ENCODE data around the gene RGS17. TPM values are rescaled to one million over a fixed set of nuclear protein-coding genes. Genes with fewer than 3 reads are reported as not detected.

RGS17 gene
- total and polyA plus RNA-seq, 2 of the 13 experiments (the other 11 are each of a cell fraction or from before 2014, with no cell fraction given) = 0.04 TPM; not detected in 1

- no peak for TF ChIP-seq ZNF556 (CRISPR knock-in tag; IDR thresholded peaks at IDR 0.05; ENCODE audit: borderline replicate concordance)
- no peak for TF ChIP-seq ZBTB3 (CRISPR knock-in tag; IDR thresholded peaks at IDR 0.05; ENCODE audit: borderline replicate concordance, low read depth)
- TF ChIP-seq ZNF605 (CRISPR knock-in tag; IDR thresholded peaks at IDR 0.05) = no peak
- no peak for TF ChIP-seq POLR2AphosphoS5 (IDR thresholded peaks at IDR 0.05; ENCODE audit: low read depth, low read length)
- no peak for TF ChIP-seq ZFP1 (CRISPR knock-in tag; IDR thresholded peaks at IDR 0.05)
- TF ChIP-seq MIER3 (CRISPR knock-in tag; IDR thresholded peaks at IDR 0.05; ENCODE audit: borderline replicate concordance) = no peak
- TF ChIP-seq ZNF121 (CRISPR knock-in tag; IDR thresholded peaks at IDR 0.05) = no peak
- TF ChIP-seq ZFP36L1 (CRISPR knock-in tag; IDR thresholded peaks at IDR 0.05) = no peak
These were observed 82.5 kb downstream of the RGS17 start (continued) for GRCh38 chr6:153048631-153049030.

GRCh38 chr6:153047386-153047785, 83.7 kb downstream of the RGS17 start:
- H2AFZ ChIP-seq (ENCODE audit: low read length) = no peak overlapping the region
- H3K4me1 ChIP-seq (ENCODE audit: insufficient read depth, low read length) = no peaks in the 10 kb centered on the region
- no peak overlapping the region for H3K27ac ChIP-seq (ENCODE audit: extremely low read length, insufficient read depth, low read length)
- intact Hi-C loops (cut with micrococcal nuclease; ENCODE audit: unreplicated experiment) = no loop called here
- no peaks in the 10 kb centered on the region for H3K27me3 ChIP-seq (ENCODE audit: control insufficient read depth in 1 of 2, insufficient read depth in 2 of 2, low read length in 2 of 2)
- no peak for ATAC-seq
- H3K4me2 ChIP-seq (ENCODE audit: low read depth, low read length) = no peak overlapping the region
- no peak for DNase-seq (ENCODE audit: low spot score)
- in situ Hi-C loops (cut with HindIII; ENCODE audit: extremely low pct_ligation_motif_present, low pct_unique_long_range_greater_than_20kb) = loop anchor here (25.0 kb wide), 1 partner anchor 465 kb away; no protein-coding TSS in a partner anchor
- no peak overlapping the region for H3K4me3 ChIP-seq (replicated peaks in 1 of 3; ENCODE audit: insufficient read depth in 1 of 3, low read depth in 2 of 3, low read length in 3 of 3)
- ChIA-PET POLR2A (no interaction called here), CTCF (ENCODE audit: low intra/inter-chr PET ratio, low total read pairs) (no interaction called here)
- no peak overlapping the region for H3K9ac ChIP-seq (ENCODE audit: insufficient read depth, low read depth, low read length)
- TF ChIP-seq KLF15 (CRISPR knock-in tag; IDR thresholded peaks at IDR 0.05; ENCODE audit: borderline replicate concordance) = no peak
- TF ChIP-seq ZNF792 (CRISPR knock-in tag; IDR thresholded peaks at IDR 0.05) = no peak
- no peaks in the 10 kb centered on the region for H3K9me3 ChIP-seq (ENCODE audit: low read length)
- no peak for FAIRE-seq
- no peaks in the 10 kb centered on the region for H3K36me3 ChIP-seq (replicated peaks in 1 of 2; ENCODE audit: control insufficient read depth in 1 of 2, insufficient read depth in 2 of 2, low read length in 2 of 2)
- no peaks in the 10 kb centered on the region for H3K79me2 ChIP-seq (ENCODE audit: insufficient read depth, low read length)
- 22% methylated on average over 2 of the region's 2 CpGs for WGBS (ENCODE audit: low lambda C conversion rate)
- no peaks in the 10 kb centered on the region for H4K20me1 ChIP-seq (ENCODE audit: insufficient read depth, low read length)
- BruUV-seq (replicated peaks) = no TSS peak
